Stomach (tissue), 9 donors: ENCODE data around the gene RXFP2. TPM values are rescaled to one million over a fixed set of nuclear protein-coding genes. Genes with fewer than 3 reads are reported as not detected.
A peak's percentile ranks its signal among the peaks of the same experiment; 100 is the strongest.

Source experiments
- DNase-seq, 2 donors: peaks; one replicate each; pipeline versions ENCODE4 v3.0.0 to v3.0.0-alpha.2; 2013 to 2019
- H3K27ac ChIP-seq, 5 donors: fragments of 200-600 bp in 4 of 5; sonication (generic) in 4 of 5; one replicate each; pipeline ENCODE4 v1.5.1; 2013 to 2019; ENCODE audit warnings: mild to moderate bottlenecking in 1 of 5, moderate library complexity in 1 of 5
- H3K27me3 ChIP-seq, 3 donors: fragments of 200-600 bp; sonication (generic); one replicate each; pipeline ENCODE4 v1.5.1; 2017 to 2019; ENCODE audit warnings: mixed run types in 1 of 3
- H3K36me3 ChIP-seq, 4 donors: fragments of 200-600 bp; sonication (generic); 1 replicate in 3 of 4; 2 replicates in 1 of 4; pipeline ENCODE4 v1.5.1; 2016 to 2019
- H3K4me1 ChIP-seq, 4 donors: fragments of 200-600 bp; sonication (generic); one replicate each; pipeline ENCODE4 v1.5.1; 2016 to 2019
- H3K4me3 ChIP-seq, 4 donors: fragments of 200-600 bp; sonication (generic) in 3 of 4; one replicate each; pipeline ENCODE4 v1.5.1; 2016 to 2019; ENCODE audit warnings: mild to moderate bottlenecking in 1 of 4
- H3K9me3 ChIP-seq, 4 donors: fragments of 200-600 bp; sonication (generic); one replicate each; pipeline ENCODE4 v1.5.1; 2016 to 2019
- EP300 ChIP-seq: sonication (generic); formaldehyde crosslinking; IDR thresholded peaks from one replicate; pipeline ENCODE4 v1.6.1; 2017; ENCODE audit warnings: antibody characterized with exemption
- POLR2A ChIP-seq, 4 donors: fragments of 450-650 bp; IDR thresholded peaks; one replicate each; pipeline ENCODE4 v1.6.1; 2016; ENCODE audit warnings: antibody characterized with exemption in 4 of 4, control low read depth in 2 of 4, mild to moderate bottlenecking in 1 of 4, moderate library complexity in 1 of 4
- POLR2AphosphoS5 ChIP-seq, 3 donors: sonication (generic); formaldehyde crosslinking; IDR thresholded peaks; one replicate each; pipeline ENCODE4 v1.6.1; 2016; ENCODE audit warnings: antibody characterized with exemption in 3 of 3
- WGBS, 5 donors: extraction: QIAGEN DNeasy Blood & Tissue Kit in 3 of 5; methylation state at CpG; one replicate each; pipeline versions ENCODE4 v1.1.5 to v1.1.7; 2013 to 2018; 5-methylcytosine and 5-hydroxymethylcytosine counted together
- intact Hi-C: fragments of 100-400 bp; cut with DNase I; formaldehyde crosslinking; loops from one replicate; pipeline ENCODE4 v1.15.1; 2023; ENCODE audit warnings: low total_unique reads
- polyA plus RNA-seq, 3 donors: library from polyadenylated mRNA; stranded (reverse); fragments of 200-250 nt; gene quantifications; one replicate each; pipeline ENCODE4 v1.2.3, GENCODE V29; 2013
- total RNA-seq, 5 donors: library from RNA; depleted of rRNA; stranded (reverse); fragments of >200 nt; gene quantifications; one replicate each; pipeline versions ENCODE4 v1.1.0 to v1.2.3, GENCODE V29; 2014 to 2016
- TF ChIP-seq, protein P1 (sequence below), 7 experiments: fragments of 450-650 bp in 4 of 7; fragments of 200-600 bp in 3 of 7; sonication (generic) in 3 of 7; IDR thresholded peaks; one replicate each; pipeline ENCODE4 v1.5.1; 2016 to 2019; ENCODE audit warnings: antibody characterized with exemption in 7 of 7, control low read depth in 2 of 7, mild to moderate bottlenecking in 1 of 7
- donor health status: healthy with polysubstance abuse.
- donor health status: Bipolar disorder and iron deficiency.
- donor health status: healthy.

The RXFP2 gene
- total and polyA plus RNA-seq, 8 donors, result not detected

DNA sequence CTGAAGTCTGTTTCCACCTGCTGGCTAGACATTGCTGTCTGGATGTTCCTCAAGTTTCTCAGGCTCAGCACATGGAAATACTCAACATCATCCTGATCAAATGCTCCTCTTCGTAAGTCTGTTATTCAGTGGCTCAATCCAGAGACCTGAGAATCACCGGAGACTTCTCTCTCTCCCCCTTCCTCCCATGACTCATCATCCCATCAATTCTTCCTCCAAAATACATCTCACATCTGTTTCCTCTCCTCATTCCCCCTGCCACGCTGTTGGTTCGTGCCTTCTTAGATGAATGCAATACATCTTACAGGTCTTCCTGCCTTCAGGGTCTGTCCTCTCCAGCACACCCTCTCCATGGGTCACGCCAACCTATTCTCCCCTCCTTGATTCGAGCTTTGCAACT is 7.4 kb upstream of the RXFP2 start:
- H3K27ac ChIP-seq, result no peak overlapping the region
- no peaks in the 10 kb centered on the region for H3K4me1 ChIP-seq
- intact Hi-C loops, result no loop called here
- no peaks in the 10 kb centered on the region for H3K9me3 ChIP-seq
- H3K36me3 ChIP-seq, result no peaks in the 10 kb centered on the region
- H3K27me3 ChIP-seq, result no peaks in the 10 kb centered on the region
- TF ChIP-seq POLR2AphosphoS5 (IDR thresholded peaks at IDR 0.05), result no peak
- no peak for TF ChIP-seq POLR2A (IDR thresholded peaks at IDR 0.05)
- H3K4me3 ChIP-seq, result no peak overlapping the region
- no peak for DNase-seq
- WGBS, 5 donors, result 52 to 73% (median 72%) methylated on average over 6 of the region's 6 CpGs

DNA sequence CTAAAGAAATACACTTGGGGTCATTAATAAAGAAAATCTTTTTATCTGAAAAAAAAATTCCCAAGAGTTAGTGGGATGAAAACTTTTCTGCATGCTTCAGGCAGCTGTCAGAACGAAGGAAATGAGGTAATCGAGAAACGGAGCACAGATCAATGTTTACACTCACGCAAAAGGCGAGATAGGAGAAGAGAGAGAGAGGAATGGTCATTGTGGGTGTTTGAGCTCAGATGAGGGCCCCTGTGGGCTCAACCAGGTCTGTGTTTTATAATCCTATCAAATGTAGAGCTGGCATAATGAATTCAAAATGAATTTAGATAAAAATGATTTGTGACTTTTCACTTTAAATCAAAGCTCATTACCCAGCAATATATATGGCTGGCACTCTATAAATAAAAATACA is 6.3 kb upstream of the RXFP2 start:
- H3K27me3 ChIP-seq, result no peaks in the 10 kb centered on the region
- intact Hi-C loops, result no loop called here
- no peak overlapping the region for H3K27ac ChIP-seq
- no peaks in the 10 kb centered on the region for H3K36me3 ChIP-seq
- WGBS, 5 donors, result 2 to 20% (median 7%) methylated on average over 5 of the region's 5 CpGs
- TF ChIP-seq EP300 (no peak), POLR2AphosphoS5 (IDR thresholded peaks at IDR 0.05) (no peak), POLR2A (IDR thresholded peaks at IDR 0.05) (no peak)
- TF ChIP-seq, protein P1, sequence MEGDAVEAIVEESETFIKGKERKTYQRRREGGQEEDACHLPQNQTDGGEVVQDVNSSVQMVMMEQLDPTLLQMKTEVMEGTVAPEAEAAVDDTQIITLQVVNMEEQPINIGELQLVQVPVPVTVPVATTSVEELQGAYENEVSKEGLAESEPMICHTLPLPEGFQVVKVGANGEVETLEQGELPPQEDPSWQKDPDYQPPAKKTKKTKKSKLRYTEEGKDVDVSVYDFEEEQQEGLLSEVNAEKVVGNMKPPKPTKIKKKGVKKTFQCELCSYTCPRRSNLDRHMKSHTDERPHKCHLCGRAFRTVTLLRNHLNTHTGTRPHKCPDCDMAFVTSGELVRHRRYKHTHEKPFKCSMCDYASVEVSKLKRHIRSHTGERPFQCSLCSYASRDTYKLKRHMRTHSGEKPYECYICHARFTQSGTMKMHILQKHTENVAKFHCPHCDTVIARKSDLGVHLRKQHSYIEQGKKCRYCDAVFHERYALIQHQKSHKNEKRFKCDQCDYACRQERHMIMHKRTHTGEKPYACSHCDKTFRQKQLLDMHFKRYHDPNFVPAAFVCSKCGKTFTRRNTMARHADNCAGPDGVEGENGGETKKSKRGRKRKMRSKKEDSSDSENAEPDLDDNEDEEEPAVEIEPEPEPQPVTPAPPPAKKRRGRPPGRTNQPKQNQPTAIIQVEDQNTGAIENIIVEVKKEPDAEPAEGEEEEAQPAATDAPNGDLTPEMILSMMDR (IDR thresholded peaks at IDR 0.05), result no peak
- no peaks in the 10 kb centered on the region for H3K4me1 ChIP-seq
- DNase-seq, result peak in 1 of 2 donors; percentile 20
- H3K9me3 ChIP-seq, result no peaks in the 10 kb centered on the region
- H3K4me3 ChIP-seq, result no peak overlapping the region

DNA sequence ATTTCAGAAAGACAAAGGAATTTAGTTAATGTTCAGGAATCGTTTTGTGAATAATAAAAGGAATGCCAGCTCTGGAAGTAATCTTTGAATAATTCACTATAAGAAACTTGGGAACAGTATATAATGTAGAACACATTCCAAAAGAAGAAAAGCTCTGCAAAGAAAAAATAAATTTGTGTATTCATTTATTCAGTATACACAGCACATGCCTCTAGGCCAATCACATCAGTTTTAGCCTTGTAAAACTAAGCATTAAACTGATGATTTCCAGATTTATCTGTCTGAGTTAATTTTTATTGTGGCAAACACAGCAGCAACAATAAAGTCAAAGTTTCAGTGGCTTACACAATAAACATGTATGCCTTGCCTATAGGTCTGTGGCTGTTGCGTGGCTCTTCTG is 5.7 kb upstream of the RXFP2 start:
- TF ChIP-seq EP300 (no peak), POLR2AphosphoS5 (IDR thresholded peaks at IDR 0.05) (no peak)
- TF ChIP-seq, protein P1 (IDR thresholded peaks at IDR 0.05), result no peak
- intact Hi-C loops, result no loop called here
- no peaks in the 10 kb centered on the region for H3K9me3 ChIP-seq
- no peaks in the 10 kb centered on the region for H3K36me3 ChIP-seq
- no peaks in the 10 kb centered on the region for H3K27me3 ChIP-seq
- 71 to 83% (median 75%) methylated on average over 2 of the region's 2 CpGs for WGBS, 5 donors
- no peaks in the 10 kb centered on the region for H3K4me1 ChIP-seq
- H3K27ac ChIP-seq, result no peak overlapping the region
- DNase-seq, result no peak
- H3K4me3 ChIP-seq, result no peak overlapping the region

DNA sequence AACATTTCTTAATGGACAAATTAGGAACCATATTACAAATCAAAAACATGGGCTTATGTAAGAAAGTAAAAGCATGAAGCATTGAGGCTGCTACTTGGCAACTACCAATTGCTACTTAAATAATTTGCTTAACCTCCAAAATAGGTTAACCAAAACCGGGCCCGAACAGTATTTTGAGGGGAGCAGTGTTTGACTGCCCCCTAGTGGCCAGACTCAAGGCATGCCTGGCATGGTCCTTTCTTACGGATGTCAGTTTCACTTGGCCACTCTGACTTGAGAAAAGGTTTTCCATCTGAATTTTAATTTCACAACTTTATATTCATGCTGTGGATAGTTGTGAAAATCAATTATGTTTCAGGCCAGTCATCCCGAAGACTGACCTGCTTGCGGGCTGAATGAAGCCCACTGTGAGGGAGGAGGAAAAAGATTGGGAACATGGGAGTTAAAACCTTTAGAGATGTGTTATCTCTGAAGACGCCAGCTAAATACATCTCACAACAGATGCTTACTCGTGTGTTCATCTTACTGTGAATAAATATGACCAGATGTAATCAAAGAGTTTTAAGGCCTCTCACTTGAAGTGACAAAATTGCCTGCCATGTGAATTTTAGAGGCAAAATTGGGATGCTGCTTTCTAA is 2.9 kb downstream of the RXFP2 start:
- Histone ChIP-seq H3K4me3 (no peak overlapping the region), H3K27ac (no peak overlapping the region), H3K9me3 (no peaks in the 10 kb centered on the region), H3K4me1 (peaks cover 0 to 7% (median 2%) of the 10 kb centered on the region in 4 donors), H3K27me3 (peaks cover 0 to 4% (median 0%) of the 10 kb centered on the region in 3 donors), H3K36me3 (no peaks in the 10 kb centered on the region)
- 6 to 11% (median 7%) methylated on average over 7 of the region's 7 CpGs for WGBS, 5 donors
- no peak for TF ChIP-seq POLR2A (IDR thresholded peaks at IDR 0.05)
- no peak for TF ChIP-seq POLR2AphosphoS5 (IDR thresholded peaks at IDR 0.05)
- TF ChIP-seq, protein P1 (IDR thresholded peaks at IDR 0.05), result peak in 6 of 7 experiments; percentile 55 to 99 (median 88)
- no peak for TF ChIP-seq EP300
- intact Hi-C loops, result loop anchor here (5.0 kb wide), 1 partner anchor 315 kb away; no protein-coding TSS in a partner anchor
- peak; percentile 68 to 87 for DNase-seq

DNA sequence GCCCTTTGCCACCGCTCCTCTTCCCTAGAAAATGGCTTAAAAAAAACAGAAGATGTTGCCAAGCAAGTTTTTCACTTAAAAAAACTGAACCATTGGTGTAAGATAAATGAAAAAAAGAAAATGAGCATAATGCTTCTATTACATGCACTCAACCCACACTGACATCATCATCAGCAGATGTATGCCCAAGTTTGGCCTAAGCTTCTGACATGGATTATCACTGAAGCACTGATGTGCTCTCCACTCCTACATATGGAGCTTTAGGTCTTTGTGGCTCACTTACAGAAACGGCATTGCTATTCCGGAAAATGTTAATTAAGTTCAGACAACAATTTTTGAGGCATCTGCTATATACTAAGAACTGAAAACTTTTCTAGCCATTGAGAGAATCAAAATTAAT is 8.0 kb downstream of the RXFP2 start:
- intact Hi-C loops, result no loop called here
- TF ChIP-seq POLR2AphosphoS5 (IDR thresholded peaks at IDR 0.05) (no peak), EP300 (no peak)
- peaks cover 0 to 11% (median 4%) of the 10 kb centered on the region in 3 donors for H3K27me3 ChIP-seq
- WGBS, 5 donors, result 81 to 87% (median 85%) methylated on average over 3 of the region's 3 CpGs
- no peak for DNase-seq
- peaks cover 0 to 4% (median 1%) of the 10 kb centered on the region in 4 donors for H3K4me1 ChIP-seq
- H3K36me3 ChIP-seq, result no peaks in the 10 kb centered on the region
- no peak overlapping the region for H3K4me3 ChIP-seq
- H3K27ac ChIP-seq, result no peak overlapping the region
- H3K9me3 ChIP-seq, result no peaks in the 10 kb centered on the region
